TTC549 (cell line): ENCODE measurements around the gene EIPR1.

ENCODE experiments used
- FAIRE-seq: peaks from 2 replicates; lab custom pipeline; 2012; peaks lifted over from hg19 to GRCh38; lab: Jason Lieb, UNC

EIPR1 gene

GRCh38 chr2:3267869-3268704, 109.5 kb downstream of the EIPR1 start:
- no peak for FAIRE-seq

DNA sequence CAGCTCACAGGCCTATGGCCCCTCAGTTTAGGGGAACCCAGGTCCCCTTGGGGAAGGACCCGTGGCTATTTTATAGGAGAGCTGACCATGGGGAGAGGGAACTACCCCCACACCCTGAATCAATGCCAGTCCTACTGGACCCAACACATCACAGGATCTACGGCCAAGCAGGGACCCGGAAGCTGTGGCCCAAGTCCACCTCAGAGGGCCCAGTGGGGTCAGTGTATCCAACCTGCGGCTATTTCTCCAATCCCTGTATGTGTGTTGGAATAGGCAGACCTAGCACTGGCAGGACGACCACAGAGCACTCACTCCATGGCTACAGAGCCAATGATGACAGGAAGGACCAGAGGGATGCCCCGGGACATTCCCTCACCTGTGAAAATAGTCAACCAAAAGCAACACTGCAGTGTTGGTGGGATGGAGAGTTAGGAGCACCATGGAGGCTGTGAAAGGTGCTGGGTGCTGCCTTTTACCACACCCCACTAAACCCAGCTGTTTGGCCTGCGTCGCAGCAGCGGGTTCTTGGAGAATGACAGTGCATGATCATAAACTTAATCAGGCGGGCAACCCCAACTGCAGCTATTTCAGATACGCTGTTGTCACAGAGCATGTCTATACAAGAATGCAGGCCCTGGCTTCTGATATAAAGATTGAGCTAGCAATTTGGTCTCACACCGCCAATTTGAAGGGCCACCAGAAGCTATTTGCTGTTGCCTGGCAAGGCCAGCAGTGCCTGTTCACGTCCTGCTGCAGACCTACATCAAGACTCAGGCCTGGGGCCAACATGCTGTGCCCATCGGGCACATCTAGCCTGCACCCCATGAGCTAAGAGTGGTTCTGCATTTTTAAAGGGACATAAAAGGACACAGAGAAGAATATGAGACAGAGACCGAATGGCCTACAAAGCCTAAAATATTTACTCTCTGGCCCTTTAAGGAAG, 110.4 kb downstream of the EIPR1 start:
- FAIRE-seq: no peak

GRCh38 chr2:3265981-3266924, 111.4 kb downstream of the EIPR1 start:
- no peak for FAIRE-seq

- FAIRE-seq: no peak
Measured at GRCh38 chr2:3265471-3265870, 112.1 kb downstream of the EIPR1 start.

DNA sequence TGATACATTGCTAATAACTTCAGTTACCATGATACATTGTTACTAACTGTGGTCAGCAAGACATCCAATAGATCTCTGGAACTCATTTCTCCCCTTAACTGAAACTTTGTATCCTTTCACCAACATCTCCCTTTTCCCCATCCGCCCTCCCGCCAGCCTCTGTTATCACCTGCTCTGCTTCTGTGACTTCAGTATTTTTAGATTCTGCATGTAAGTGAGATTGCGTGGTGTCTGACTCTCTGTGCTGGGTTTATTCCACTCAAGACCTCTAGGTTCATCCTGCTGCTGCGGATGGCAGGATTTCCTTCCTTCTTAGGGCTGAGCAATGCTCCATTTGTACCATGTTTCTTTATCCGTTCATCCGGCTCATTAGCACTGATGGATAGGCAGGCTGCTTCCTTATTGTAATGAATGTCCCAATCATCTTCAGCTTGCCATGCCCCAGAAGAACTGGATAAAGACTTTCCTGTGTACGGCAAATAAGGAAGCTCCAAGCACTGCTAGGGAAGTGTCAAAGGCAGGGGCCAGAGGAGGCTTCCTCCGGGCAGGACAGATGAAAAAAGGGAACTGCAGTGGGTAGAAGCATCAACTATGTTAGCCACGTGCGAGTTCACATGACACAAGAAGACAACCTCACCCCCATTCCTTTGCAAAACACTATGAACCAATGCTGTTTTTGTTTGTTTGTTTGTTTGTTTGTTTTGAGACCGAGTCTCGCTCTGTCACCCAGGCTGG, 113.4 kb downstream of the EIPR1 start:
- no peak for FAIRE-seq

DNA sequence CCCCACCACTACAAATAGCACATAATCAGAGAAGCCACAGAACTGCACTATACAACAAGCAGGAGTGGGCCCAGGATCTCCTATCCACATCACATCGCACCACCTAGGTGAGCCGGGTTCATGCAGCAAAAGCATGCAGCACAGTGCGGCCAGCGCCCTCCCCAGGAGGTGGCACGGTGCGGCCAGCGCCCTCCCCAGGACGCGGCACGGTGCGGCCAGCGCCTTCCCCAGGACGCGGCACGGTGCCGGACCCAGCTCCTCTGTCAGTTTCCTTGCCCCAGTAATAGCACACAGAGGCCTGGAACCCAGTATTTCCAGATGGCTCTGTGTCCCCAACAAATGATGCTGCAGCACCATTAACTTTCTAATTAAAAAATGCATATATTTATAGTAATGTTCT, 114.1 kb downstream of the EIPR1 start:
- FAIRE-seq: no peak

DNA sequence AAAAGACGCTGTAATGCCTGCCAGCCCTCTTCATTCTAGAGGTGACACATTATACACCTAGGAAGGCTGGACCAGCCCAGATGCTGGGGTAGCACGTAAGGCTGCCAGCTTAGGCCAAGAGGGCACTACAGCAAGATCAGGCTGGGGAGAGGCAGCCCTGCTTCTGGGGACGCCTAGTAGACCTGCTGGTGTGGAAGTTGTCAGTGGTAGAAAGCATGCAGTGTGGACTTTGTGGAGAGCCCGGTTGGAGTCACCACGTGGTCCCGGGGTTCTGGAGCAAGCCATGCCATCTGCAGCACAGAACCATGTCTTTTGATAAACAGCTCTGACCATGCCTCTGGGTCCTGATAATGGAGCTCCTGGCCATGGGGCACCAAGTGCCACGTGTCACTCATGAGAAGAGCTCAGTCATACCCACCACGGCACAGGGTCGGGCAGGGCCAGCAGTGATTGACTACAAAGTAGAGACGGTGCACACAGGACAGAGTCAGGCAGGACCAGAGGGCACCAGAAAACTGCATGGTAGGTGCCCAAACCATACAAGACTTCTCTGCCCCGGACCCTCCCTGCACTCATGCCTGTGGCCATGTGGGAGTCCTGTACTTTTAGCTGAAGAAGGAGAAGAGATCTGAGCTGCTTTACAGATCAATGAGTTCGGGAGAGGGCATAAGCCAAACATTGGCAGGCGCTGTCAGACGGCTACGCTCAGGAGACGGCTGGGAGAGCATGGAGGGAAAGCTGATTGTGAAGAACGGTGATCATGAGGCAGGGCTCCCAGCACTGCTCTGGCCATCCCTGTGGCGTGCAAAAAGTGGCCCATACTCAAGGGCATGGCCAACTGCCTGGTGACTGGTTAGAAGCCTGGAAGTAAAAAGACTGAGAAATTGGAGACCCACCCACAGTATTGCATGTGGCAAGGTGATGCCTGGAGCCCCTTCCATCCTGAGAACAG, 114.9 kb downstream of the EIPR1 start:
- no peak for FAIRE-seq

GRCh38 chr2:3261511-3261910, 116.1 kb downstream of the EIPR1 start:
- no peak for FAIRE-seq

DNA sequence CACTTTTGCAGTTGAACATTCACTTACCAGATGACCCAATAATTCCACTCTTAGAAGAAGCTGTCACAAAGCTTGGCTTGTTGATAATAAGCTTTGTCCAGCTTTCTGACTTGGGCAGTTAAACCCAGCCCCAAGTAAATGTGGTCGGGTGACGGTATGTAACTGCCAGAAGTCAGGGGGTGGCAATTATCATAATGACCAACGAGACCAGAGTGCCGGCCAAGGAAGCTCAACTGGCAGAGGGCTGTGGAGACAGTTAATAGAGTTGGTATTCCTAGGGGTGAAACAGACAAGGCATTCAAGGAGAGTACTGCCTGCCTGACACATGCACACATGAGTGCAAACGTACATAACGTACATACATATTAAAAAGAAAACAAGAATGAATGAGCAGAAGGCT, 116.7 kb downstream of the EIPR1 start:
- FAIRE-seq: no peak

DNA sequence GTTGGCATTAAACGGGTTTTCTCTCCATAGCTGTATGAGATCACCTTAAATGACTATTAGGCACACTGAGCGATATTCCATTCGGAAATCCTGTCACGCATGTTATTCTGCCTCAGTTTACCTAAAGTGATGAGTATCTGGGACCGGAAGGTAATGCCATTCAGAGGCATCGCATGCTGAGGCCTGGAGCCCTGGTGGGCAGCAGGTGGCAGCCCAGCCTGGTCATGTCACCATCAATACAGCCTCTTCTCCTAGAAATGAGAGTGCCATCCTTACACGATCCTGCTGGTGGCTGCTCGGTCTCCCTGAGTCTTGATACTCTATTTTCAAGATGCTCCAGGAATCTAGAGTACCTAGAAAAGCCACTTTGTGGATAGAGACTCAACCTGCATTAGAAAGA, 119.8 kb downstream of the EIPR1 start:
- no peak for FAIRE-seq

GRCh38 chr2:3257166-3257565, 120.5 kb downstream of the EIPR1 start:
- FAIRE-seq: no peak

DNA sequence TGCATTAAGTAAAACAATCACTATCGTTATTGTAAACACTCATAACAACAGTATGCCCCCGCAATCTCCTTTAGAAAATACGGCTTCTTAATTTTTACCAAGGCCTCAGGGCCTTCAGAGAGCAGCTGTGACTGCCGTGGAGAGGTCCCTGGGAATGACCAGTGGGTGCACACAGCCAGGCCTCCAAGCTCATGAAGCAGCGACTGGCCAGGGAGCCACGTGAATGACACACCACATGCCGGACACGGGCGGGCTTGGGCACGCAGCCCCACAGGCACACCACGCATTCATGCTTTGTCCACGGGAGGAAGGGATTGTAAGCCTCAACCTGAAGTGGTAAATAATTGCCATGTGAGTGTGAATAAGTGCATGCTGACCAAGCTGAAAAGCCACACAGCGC, 121.0 kb downstream of the EIPR1 start:
- FAIRE-seq: no peak

DNA sequence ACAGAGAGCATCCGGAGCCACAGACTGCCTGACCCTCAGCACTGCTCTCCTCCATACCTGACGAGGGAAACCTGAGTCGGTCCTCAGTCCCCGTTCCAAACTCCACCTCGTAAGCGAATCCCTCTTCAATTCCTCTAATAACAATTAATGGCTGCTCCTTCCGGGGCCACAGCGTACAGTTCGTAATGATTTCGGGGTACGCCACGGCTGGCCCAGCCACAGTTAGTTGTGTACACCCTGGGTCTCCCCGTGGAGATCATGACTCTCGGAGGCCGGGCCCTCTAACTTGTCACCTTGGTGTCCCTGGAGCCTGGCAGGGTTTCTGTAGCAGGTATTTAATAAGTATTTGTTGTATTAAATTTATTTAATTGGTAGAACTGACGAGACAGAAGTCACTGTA, 121.5 kb downstream of the EIPR1 start:
- no peak for FAIRE-seq

DNA sequence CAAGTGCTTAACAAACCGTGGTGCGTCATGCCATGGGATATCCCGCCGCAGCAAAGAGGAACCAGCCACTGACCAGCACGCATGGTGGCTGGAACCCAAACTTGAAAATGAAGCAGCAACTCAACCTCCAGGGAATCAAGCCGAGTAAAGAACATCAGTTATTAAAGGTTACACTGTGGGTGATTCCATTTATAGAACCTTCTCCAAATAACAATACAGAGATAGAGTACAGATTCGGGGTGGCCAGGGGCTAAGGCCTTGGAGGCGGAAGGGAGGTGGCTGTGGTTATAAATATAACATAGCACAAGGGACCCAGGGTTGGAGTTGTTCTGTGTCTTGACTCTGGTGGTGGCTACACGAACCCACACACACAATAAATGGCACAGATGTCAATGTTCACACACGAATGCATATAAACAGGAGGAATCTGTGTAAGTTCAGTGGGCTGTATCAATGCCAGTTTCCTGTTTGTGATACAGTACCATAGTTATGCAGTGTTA, 123.1 kb downstream of the EIPR1 start:
- FAIRE-seq: no peak

GRCh38 chr2:3253913-3254441, 123.6 kb downstream of the EIPR1 start:
- FAIRE-seq: no peak

DNA sequence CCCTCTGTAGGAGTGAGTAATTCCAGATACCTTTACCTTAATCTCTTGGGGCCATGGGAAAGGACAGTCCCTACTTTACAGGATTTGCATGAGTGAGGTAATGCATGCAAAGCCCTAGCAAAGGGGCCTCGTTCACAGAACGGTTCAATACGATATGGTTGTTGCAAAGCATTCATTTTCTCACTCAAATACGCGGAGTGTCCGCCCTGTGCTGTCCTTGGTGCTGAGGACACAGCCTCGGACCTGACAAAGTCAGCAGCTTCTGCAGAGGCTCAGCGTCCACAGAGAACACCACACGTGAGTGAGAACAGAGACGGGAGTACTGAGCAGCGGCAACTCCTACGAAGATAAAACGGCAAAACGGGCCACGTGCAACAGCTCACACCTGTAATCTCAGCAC, 125.7 kb downstream of the EIPR1 start:
- no peak for FAIRE-seq

GRCh38 chr2:3249476-3249962, 128.1 kb downstream of the EIPR1 start:
- no peak for FAIRE-seq

- no peak for FAIRE-seq
Measured at GRCh38 chr2:3248754-3249475, 128.7 kb downstream of the EIPR1 start.
